ENCODE measurements around the gene SUV39H1.

DNA sequence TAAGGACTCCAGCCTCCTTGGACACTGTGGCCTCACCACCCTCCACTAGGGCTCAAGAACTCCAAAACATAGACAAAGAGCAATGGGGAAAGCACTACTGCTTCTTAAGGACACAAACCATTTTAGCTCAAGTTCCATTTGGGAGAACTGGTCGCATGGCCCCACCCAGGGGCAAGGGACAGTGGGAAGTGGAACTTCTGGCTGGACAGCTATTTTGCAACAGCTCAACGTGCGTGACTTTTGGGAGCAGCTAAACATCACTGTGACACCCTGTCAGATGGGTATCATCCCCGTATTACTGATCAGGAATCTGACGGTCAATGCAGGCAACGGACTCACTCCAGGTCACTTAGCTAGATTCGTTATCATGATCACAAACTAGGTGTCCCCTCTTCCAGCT, 56.0 kb downstream of the SUV39H1 start:
- TF ChIP-seq EZH2 (IDR thresholded peaks at IDR 0.05): no peak
- TF ChIP-seq, protein P1, sequence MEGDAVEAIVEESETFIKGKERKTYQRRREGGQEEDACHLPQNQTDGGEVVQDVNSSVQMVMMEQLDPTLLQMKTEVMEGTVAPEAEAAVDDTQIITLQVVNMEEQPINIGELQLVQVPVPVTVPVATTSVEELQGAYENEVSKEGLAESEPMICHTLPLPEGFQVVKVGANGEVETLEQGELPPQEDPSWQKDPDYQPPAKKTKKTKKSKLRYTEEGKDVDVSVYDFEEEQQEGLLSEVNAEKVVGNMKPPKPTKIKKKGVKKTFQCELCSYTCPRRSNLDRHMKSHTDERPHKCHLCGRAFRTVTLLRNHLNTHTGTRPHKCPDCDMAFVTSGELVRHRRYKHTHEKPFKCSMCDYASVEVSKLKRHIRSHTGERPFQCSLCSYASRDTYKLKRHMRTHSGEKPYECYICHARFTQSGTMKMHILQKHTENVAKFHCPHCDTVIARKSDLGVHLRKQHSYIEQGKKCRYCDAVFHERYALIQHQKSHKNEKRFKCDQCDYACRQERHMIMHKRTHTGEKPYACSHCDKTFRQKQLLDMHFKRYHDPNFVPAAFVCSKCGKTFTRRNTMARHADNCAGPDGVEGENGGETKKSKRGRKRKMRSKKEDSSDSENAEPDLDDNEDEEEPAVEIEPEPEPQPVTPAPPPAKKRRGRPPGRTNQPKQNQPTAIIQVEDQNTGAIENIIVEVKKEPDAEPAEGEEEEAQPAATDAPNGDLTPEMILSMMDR (IDR thresholded peaks at IDR 0.05): no peak
